OCI-LY7 (cell line): Measurements from ENCODE around the gene RPL37.

ENCODE experiments used
- EZH2phosphoT487 ChIP-seq: fragments of 200-600 bp; sonication (generic); IDR thresholded peaks from 2 replicates; pipeline ENCODE4 v1.6.1; 2018; ENCODE audit warnings: low read depth, borderline replicate concordance, mild to moderate bottlenecking, mixed run types, antibody characterized with exemption, low read length, moderate library complexity, mixed read lengths
- TF ChIP-seq, protein P1 (sequence below): fragments of 200-600 bp; sonication (generic); conservative IDR thresholded peaks from 2 replicates; pipeline ENCODE4 v1.5.1; 2014; ENCODE audit warnings: mild to moderate bottlenecking, antibody characterized with exemption, low read length, moderate library complexity, mixed read lengths

DNA sequence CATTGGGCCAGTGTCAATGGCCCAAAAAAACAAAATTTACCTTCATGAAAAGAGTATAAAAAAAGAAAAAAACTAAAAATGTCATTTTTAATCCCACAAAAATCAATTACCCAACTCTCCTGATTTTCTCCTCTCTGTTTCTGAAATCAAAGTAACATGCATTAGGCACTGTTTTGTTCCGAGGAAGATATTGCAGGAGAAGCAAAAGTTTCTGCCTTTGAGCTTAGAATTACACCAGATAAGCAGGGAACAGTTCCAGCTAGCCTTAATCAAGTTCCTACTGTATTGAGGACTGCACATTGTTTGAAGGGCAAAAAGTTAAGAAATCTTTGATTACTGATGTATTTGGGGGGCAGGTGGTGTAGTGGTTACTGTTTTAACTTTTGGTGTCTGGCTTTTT lies 35.8 kb downstream of the RPL37 start:
- TF ChIP-seq, protein P1, sequence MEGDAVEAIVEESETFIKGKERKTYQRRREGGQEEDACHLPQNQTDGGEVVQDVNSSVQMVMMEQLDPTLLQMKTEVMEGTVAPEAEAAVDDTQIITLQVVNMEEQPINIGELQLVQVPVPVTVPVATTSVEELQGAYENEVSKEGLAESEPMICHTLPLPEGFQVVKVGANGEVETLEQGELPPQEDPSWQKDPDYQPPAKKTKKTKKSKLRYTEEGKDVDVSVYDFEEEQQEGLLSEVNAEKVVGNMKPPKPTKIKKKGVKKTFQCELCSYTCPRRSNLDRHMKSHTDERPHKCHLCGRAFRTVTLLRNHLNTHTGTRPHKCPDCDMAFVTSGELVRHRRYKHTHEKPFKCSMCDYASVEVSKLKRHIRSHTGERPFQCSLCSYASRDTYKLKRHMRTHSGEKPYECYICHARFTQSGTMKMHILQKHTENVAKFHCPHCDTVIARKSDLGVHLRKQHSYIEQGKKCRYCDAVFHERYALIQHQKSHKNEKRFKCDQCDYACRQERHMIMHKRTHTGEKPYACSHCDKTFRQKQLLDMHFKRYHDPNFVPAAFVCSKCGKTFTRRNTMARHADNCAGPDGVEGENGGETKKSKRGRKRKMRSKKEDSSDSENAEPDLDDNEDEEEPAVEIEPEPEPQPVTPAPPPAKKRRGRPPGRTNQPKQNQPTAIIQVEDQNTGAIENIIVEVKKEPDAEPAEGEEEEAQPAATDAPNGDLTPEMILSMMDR: no peak
- no peak for TF ChIP-seq EZH2phosphoT487
